Right forelimb (tissue), 1 donor: ENCODE measurements around the gene NXN.

Source experiments
- DNase-seq: peaks from one replicate; pipeline ENCODE4 v3.0.0-alpha.2; 2018

The NXN gene

GRCh38 chr17:979539-980405, at the start of gene NXN:
Gene NXN, minus strand, starts transcription at chr17:979776.
- DNase-seq: peak; percentile 97

GRCh38 chr17:1027044-1027443, 47.5 kb upstream of the NXN start:
- no peak for DNase-seq

- DNase-seq: no peak
Observed at GRCh38 chr17:1026599-1026975, 47.0 kb upstream of the NXN start.

GRCh38 chr17:1025733-1026598, 46.4 kb upstream of the NXN start:
- DNase-seq: no peak

GRCh38 chr17:1024076-1024475, 44.5 kb upstream of the NXN start:
- no peak for DNase-seq

- DNase-seq: peak; percentile 80
Observed at GRCh38 chr17:1022278-1023024, 42.9 kb upstream of the NXN start.

- no peak for DNase-seq
Observed at GRCh38 chr17:1021147-1021546, 41.6 kb upstream of the NXN start.

- DNase-seq: no peak
Observed at GRCh38 chr17:1019451-1019850, 39.9 kb upstream of the NXN start.

- no peak for DNase-seq
Observed at GRCh38 chr17:1018547-1018946, 39.0 kb upstream of the NXN start.

GRCh38 chr17:1013729-1014090, 34.1 kb upstream of the NXN start:
- DNase-seq: no peak

- DNase-seq: no peak
Observed at GRCh38 chr17:1012823-1013728, 33.5 kb upstream of the NXN start.

- DNase-seq: no peak
Observed at GRCh38 chr17:1011760-1012735, 32.5 kb upstream of the NXN start.

GRCh38 chr17:1011138-1011537, 31.6 kb upstream of the NXN start:
- no peak for DNase-seq

- DNase-seq: no peak
Observed at GRCh38 chr17:1010586-1010985, 31.0 kb upstream of the NXN start.

- DNase-seq: no peak
Observed at GRCh38 chr17:1010086-1010450, 30.5 kb upstream of the NXN start.

- DNase-seq: no peak
Observed at GRCh38 chr17:1009229-1010085, 29.9 kb upstream of the NXN start.

- DNase-seq: peak; percentile 86
Observed at GRCh38 chr17:1008008-1008761, 28.6 kb upstream of the NXN start.

GRCh38 chr17:1007310-1008007, 27.9 kb upstream of the NXN start:
- no peak for DNase-seq

- DNase-seq: no peak
Observed at GRCh38 chr17:1006054-1006453, 26.5 kb upstream of the NXN start.
